PC-9 (cell line): ENCODE data around the gene CYB5R4.
"Not testable (repeated sequence)": the region's sequence is repeated elsewhere in the genome, so short reads cannot be mapped to it uniquely, and the experiment has no call there.

ENCODE experiments used
- EZH2 ChIP-seq: fragments of 200-600 bp; sonication (generic); IDR thresholded peaks from 2 replicates; pipeline ENCODE4 v1.8.0; 2017; ENCODE audit warnings: antibody characterized with exemption, low read depth
- TF ChIP-seq, protein P1 (sequence below): fragments of 200-600 bp; sonication (generic); conservative IDR thresholded peaks from 2 replicates; pipeline ENCODE4 v1.6.1; 2017; ENCODE audit warnings: mixed run types, antibody characterized with exemption, mild to moderate bottlenecking, moderate library complexity

DNA sequence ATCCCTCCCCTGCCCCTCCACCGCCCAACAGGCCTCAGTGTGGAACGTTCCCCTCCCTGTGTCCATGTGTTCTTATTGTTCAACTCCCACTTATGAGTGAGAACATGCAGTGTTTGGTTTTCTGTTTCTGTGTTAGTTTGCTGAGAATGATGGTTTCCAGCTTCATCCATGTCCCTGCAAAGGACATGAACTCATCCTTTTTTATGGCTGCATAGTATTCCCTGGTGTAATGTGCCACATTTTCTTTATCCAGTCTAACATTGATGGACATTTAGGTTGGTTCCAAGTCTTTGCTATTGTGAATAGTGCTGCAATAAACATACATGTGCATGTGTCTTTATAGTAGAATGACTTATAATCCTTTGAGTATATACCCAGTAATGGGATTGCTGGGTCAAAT lies 91.9 kb downstream of the CYB5R4 start:
- TF ChIP-seq, protein P1, sequence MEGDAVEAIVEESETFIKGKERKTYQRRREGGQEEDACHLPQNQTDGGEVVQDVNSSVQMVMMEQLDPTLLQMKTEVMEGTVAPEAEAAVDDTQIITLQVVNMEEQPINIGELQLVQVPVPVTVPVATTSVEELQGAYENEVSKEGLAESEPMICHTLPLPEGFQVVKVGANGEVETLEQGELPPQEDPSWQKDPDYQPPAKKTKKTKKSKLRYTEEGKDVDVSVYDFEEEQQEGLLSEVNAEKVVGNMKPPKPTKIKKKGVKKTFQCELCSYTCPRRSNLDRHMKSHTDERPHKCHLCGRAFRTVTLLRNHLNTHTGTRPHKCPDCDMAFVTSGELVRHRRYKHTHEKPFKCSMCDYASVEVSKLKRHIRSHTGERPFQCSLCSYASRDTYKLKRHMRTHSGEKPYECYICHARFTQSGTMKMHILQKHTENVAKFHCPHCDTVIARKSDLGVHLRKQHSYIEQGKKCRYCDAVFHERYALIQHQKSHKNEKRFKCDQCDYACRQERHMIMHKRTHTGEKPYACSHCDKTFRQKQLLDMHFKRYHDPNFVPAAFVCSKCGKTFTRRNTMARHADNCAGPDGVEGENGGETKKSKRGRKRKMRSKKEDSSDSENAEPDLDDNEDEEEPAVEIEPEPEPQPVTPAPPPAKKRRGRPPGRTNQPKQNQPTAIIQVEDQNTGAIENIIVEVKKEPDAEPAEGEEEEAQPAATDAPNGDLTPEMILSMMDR = not testable (repeated sequence)
- TF ChIP-seq EZH2 = not testable (repeated sequence)
